Measurements from ENCODE around the gene QSER1.

QSER1 gene

GRCh38 chr11:32892355-32893092 is at the start of gene QSER1:
TSS of gene QSER1 (plus strand) at chr11:32892811. CDS start at chr11:32893126, 315 bp downstream.
- peak; percentile 37 for DNase-seq (ENCODE audit: low read depth)
- H3K4me3 ChIP-seq (ENCODE audit: control insufficient read depth, low read depth, low read length): peak within 1 kb of the TSS; percentile 86
- no peak for TF ChIP-seq CTCF (conservative IDR thresholded peaks at IDR 0.05; ENCODE audit: control insufficient read depth, insufficient read depth, low read depth, low read length)

DNA sequence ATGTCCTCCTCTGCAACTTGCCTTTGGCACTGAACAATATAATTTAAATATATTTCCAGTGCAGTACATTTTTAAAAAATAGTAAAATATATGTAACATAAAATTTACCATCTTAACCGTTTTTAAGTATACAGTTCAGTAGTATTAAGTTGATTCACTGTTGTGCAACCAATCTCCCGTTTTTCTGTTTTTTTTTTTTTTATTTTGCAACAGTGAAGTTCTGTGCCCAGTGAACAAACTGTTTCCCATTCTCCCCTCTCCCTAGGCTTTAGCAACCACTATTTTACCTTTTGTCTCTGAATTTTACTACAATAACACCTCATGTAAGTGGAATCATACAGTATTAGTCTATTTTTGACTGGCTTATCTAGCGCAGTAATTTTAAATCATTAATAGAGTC is 49.1 kb upstream of the QSER1 start:
- no peak for TF ChIP-seq CTCF (conservative IDR thresholded peaks at IDR 0.05; ENCODE audit: control insufficient read depth, insufficient read depth, low read depth, low read length)
- H3K4me3 ChIP-seq (ENCODE audit: control insufficient read depth, low read depth, low read length): no peak overlapping the region
- DNase-seq (ENCODE audit: low read depth): no peak

DNA sequence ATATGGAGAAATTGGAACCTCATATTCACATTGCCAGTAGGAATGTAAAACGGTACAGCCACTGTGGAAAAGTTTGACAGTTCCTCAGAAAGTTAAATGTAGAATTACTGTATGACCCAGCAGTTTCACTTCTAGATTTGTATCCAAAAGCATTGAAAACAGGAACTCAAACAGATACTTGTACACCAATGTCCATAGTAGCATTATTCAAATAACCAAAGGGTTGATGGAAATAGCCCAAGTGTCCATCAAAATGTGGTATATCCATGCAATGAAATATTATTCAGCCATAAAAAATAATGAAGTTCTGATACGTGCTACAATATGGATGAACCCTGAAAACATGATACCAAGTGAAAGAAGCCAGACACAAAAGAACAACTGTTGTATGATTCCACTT is 45.1 kb upstream of the QSER1 start:
- no peak overlapping the region for H3K4me3 ChIP-seq (ENCODE audit: control insufficient read depth, low read depth, low read length)
- no peak for TF ChIP-seq CTCF (conservative IDR thresholded peaks at IDR 0.05; ENCODE audit: control insufficient read depth, insufficient read depth, low read depth, low read length)
- no peak for DNase-seq (ENCODE audit: low read depth)

DNA sequence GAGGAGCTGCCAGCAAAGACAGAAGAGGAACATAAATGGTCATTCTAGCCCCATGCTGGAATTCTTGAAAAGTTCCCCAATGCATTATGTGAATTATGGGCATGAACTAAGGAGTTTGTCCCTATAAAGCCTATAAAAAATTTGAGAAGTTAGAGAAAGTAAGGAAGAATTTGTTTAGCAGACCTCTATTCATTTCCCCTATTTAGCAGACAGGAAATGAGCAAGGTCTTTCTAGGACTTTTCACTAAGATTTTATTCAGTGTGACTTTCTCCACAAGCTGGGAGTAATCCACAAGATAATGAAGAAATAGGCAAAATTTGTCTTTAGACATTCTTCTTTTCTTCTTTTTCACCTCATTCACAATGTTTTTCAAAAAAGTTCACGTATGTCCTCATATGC is 42.9 kb upstream of the QSER1 start:
- no peak for DNase-seq (ENCODE audit: low read depth)
- no peak overlapping the region for H3K4me3 ChIP-seq (ENCODE audit: control insufficient read depth, low read depth, low read length)
- TF ChIP-seq CTCF (conservative IDR thresholded peaks at IDR 0.05; ENCODE audit: control insufficient read depth, insufficient read depth, low read depth, low read length): no peak

DNA sequence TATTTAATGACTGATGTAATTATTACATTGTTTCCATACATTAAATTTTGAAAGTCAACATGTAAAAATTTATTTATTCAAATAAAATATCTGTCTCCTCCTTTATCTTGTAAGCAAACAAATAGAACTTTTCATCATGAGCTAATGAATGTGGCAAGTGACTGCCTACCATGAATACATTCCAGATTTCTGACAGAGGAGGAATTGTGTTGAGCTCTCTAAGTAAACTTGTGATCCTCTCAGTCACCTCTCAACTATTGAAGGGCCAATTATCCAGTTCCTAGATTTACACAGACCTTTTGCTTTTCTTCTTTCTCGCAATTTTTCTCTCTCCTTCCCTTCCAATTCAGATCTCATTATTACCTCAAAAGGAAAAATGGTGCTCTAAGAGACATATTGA is 41.4 kb upstream of the QSER1 start:
- TF ChIP-seq CTCF (conservative IDR thresholded peaks at IDR 0.05; ENCODE audit: control insufficient read depth, insufficient read depth, low read depth, low read length): no peak

DNA sequence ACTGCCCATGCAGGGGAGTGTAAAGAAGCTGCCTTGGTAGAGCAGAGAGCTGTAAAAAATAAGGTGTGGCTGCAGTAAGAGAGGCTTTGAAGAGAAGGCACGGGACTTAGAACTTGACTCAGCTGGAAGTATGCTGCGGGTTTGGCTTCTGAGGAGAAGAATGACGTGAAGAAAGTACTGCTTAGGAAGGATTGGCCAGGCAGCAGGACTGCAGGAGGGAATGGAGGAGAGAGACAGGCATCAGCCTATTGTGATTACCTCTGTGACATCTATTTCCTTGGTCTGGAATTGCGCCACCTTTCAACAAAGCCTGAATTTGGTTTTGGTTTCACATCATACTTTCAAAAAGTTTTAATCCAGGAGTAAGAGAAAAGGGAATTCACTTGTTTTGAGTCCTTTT is 40.4 kb upstream of the QSER1 start:
- no peak for TF ChIP-seq CTCF (conservative IDR thresholded peaks at IDR 0.05; ENCODE audit: control insufficient read depth, insufficient read depth, low read depth, low read length)
- no peak overlapping the region for H3K4me3 ChIP-seq (ENCODE audit: control insufficient read depth, low read depth, low read length)
- DNase-seq (ENCODE audit: low read depth): peak; percentile 66

More for the DNA sequence above, 41.4 kb upstream of the QSER1 start:
- no peak overlapping the region for H3K4me3 ChIP-seq (ENCODE audit: control insufficient read depth, low read depth, low read length)
- no peak for DNase-seq (ENCODE audit: low read depth)

Measured in fibroblast of mammary gland (primary cell).